K562 (cell line): ENCODE results near the gene TOP3A. TPM values are rescaled to one million over a fixed set of nuclear protein-coding genes. Genes with fewer than 3 reads are reported as not detected.

ENCODE experiments used
- BCL6 ChIP-seq: fragments of 250-450 bp; sonication (Bioruptor Pico); IDR thresholded peaks from 2 replicates; pipeline ENCODE4 v1.4.0; 2020
- CBFA2T3 ChIP-seq: fragments of 450-650 bp; IDR thresholded peaks from 2 replicates; pipeline ENCODE4 v1.6.1; 2017
- CBX1 ChIP-seq: sonication (generic); IDR thresholded peaks from 2 replicates; pipeline ENCODE4 v1.6.1; 2016; ENCODE audit warnings: antibody characterized with exemption, low read depth, mild to moderate bottlenecking
- CBX3 ChIP-seq, 2 experiments: IDR thresholded peaks; 1 replicate in 1 of 2; 2 replicates in 1 of 2; pipeline ENCODE4 v1.6.1; 2012; ENCODE audit warnings: inconsistent platforms in 2 of 2, low read length in 2 of 2, borderline replicate concordance in 1 of 2, control low read depth in 1 of 2
- DNMT1 ChIP-seq: fragments of 450-650 bp; IDR thresholded peaks from 2 replicates; pipeline ENCODE4 v1.6.1; 2016; ENCODE audit warnings: antibody characterized with exemption, mild to moderate bottlenecking
- EZH2 ChIP-seq: IDR thresholded peaks from 2 replicates; pipeline ENCODE4 v1.6.1; 2012; ENCODE audit warnings: low read depth, mild to moderate bottlenecking, inconsistent platforms, low read length, borderline replicate concordance
- GATA2 ChIP-seq: sonication (generic); formaldehyde crosslinking; IDR thresholded peaks from 2 replicates; pipeline ENCODE4 v1.4.0; 2020; ENCODE audit warnings: mild to moderate bottlenecking, missing genetic modification reagents
- MAZ ChIP-seq, 2 experiments: fragments of 450-650 bp in 1 of 2; sonication (generic) in 1 of 2; formaldehyde crosslinking; IDR thresholded peaks in 1 of 2; conservative IDR thresholded peaks in 1 of 2; 2 replicates each; pipeline versions ENCODE4 v1.4.0 to v1.5.0; 2020; ENCODE audit warnings: mild to moderate bottlenecking in 1 of 2, missing genetic modification reagents in 1 of 2
- MTF1 ChIP-seq: fragments of 250-450 bp; sonication (Bioruptor Pico); IDR thresholded peaks from 2 replicates; pipeline ENCODE4 v1.9.0; 2021; ENCODE audit warnings: moderate library complexity, mild to moderate bottlenecking, inconsistent platforms, borderline replicate concordance
- NUFIP1 ChIP-seq: fragments of 450-650 bp; IDR thresholded peaks from 2 replicates; pipeline ENCODE4 v1.6.1; 2018; ENCODE audit not compliant: partially characterized antibody
- SAFB ChIP-seq: fragments of 200-400 bp; formaldehyde crosslinking; IDR thresholded peaks from 2 replicates; pipeline ENCODE4 v1.6.1; 2017; ENCODE audit warnings: low read depth, low read length, borderline replicate concordance
- SETDB1 ChIP-seq: IDR thresholded peaks from one replicate; pipeline ENCODE4 v1.6.1; 2012; ENCODE audit warnings: low read length, control low read depth, inconsistent platforms
- TEAD4 ChIP-seq, 2 experiments: sonication (generic) in 1 of 2; formaldehyde crosslinking in 1 of 2; IDR thresholded peaks; 2 replicates each; pipeline versions ENCODE4 v1.6.1 to v1.8.0; 2012 to 2022; ENCODE audit warnings: borderline replicate concordance in 1 of 2, inconsistent platforms in 1 of 2, low read length in 1 of 2, mild to moderate bottlenecking in 1 of 2, missing genetic modification reagents in 1 of 2
- ZBTB40 ChIP-seq, 2 experiments: fragments of 450-650 bp in 1 of 2; sonication (generic) in 1 of 2; formaldehyde crosslinking in 1 of 2; IDR thresholded peaks; 2 replicates each; pipeline versions ENCODE4 v1.7.1 to v1.9.0; 2016 to 2022; ENCODE audit warnings: inconsistent platforms in 1 of 2, mild to moderate bottlenecking in 1 of 2, missing genetic modification reagents in 1 of 2
- ZNF274 ChIP-seq: IDR thresholded peaks from 2 replicates; pipeline ENCODE4 v1.6.1; 2011; ENCODE audit warnings: low read depth, mild to moderate bottlenecking, low read length, moderate library complexity, borderline replicate concordance
- polyA plus RNA-seq, 8 experiments: library from polyadenylated mRNA; depleted of rRNA in 4 of 8; stranded (reverse) in 5 of 8; unstranded in 3 of 8; fragments of >200 nt; fragmentation: Nextera tagmentation in 2 of 8; fragmentation: Illumina TruSeq in 1 of 8; extraction: Ambion mirVana in 2 of 8; extraction: Trizol in 1 of 8; gene quantifications; 2 replicates each; pipeline versions ENCODE4 v1.2.1 to v1.2.3, GENCODE V29; 2011 to 2014; ENCODE audit warnings: inconsistent platforms in 1 of 8, missing spikeins in 1 of 8
- total RNA-seq, 7 experiments: library from RNA; depleted of rRNA in 6 of 7; stranded (reverse); fragments of >200 nt in 6 of 7; fragmentation: Illumina TruSeq in 2 of 7; extraction: Trizol in 2 of 7; gene quantifications; 2 replicates each; pipeline versions ENCODE4 v1.2.1 to v1.2.3, GENCODE V29; 2011 to 2021; ENCODE audit warnings: low replicate concordance in 1 of 7
- TF ChIP-seq, protein P1 (sequence below): fragments of 150-350 bp; conservative IDR thresholded peaks from 2 replicates; pipeline ENCODE4 v1.6.1; 2014; ENCODE audit warnings: low read length

The TOP3A gene
- total and polyA plus RNA-seq, 9 of the 15 experiments (the other 6 are each of a cell fraction or from before 2014, with no cell fraction given), result 5.2 to 49.7 (median 24.7) TPM

DNA sequence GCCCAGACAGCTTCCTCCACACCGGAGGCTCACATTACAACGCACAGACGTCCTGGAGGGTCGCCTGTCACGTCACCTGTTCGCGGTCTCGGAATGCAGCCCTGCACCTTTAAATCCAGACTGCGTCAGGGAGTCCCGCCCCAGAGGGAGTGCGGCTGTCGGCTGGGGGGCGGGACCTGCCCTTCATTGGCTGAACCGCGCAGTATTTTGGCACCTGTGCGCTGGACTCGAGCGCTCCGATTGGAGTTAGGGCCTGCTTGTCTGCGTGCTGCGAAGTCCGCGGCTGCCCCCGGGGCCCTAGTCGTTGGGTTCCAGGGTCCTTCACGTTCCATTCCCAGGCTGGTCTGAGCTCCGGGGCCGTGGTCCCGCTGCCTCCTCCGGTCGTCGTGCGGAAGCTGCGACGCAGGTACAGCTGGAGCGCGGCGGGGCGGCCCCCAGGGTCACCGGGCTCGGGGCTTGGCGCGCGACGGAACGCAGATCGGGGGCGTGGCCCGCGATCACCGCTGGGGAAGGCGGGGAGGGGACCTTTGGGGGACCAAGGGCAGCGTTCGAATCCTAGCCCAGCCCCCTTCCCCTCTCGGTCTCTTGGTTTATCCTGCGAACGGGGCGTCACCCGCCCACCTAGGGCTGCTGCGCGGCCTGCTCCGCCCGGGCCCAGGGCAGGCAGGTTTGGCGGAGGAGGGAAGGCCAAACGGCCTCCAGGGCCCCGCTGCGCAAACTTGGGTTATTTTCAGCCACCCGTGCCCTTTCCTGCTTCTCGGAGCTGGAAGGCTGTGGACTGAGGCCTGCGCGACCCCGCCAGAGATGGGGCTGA is 54.3 kb downstream of the TOP3A start, which contains the start of gene MIEF2 (continued):
- TF ChIP-seq EZH2 (no peak), CBFA2T3 (no peak), SETDB1 (no peak), MAZ (CRISPR knock-in tag; conservative IDR thresholded peaks at IDR 0.05 in 1 of 2, IDR thresholded peaks at IDR 0.05 in 1 of 2) (peak; percentile 61; a peak in 3 of 4 replicates), ZNF274 (no peak), ZBTB40 (IDR thresholded peaks at IDR 0.05) (no peak), ZBTB40 (CRISPR knock-in tag; IDR thresholded peaks at IDR 0.05) (no peak), BCL6 (no peak), CBX1 (no peak), TEAD4 (IDR thresholded peaks at IDR 0.05; ENCODE audit: low read length) (peak; percentile 41), TEAD4 (CRISPR knock-in tag; IDR thresholded peaks at IDR 0.05; ENCODE audit: borderline replicate concordance) (no peak), CBX3 (IDR thresholded peaks at IDR 0.05; ENCODE audit: borderline replicate concordance in 1 of 2, low read length in 2 of 2) (no peak), SAFB (no peak), DNMT1 (no peak), MTF1 (CRISPR knock-in tag) (no peak), NUFIP1 (no peak), GATA2 (no peak)
- TF ChIP-seq, protein P1, sequence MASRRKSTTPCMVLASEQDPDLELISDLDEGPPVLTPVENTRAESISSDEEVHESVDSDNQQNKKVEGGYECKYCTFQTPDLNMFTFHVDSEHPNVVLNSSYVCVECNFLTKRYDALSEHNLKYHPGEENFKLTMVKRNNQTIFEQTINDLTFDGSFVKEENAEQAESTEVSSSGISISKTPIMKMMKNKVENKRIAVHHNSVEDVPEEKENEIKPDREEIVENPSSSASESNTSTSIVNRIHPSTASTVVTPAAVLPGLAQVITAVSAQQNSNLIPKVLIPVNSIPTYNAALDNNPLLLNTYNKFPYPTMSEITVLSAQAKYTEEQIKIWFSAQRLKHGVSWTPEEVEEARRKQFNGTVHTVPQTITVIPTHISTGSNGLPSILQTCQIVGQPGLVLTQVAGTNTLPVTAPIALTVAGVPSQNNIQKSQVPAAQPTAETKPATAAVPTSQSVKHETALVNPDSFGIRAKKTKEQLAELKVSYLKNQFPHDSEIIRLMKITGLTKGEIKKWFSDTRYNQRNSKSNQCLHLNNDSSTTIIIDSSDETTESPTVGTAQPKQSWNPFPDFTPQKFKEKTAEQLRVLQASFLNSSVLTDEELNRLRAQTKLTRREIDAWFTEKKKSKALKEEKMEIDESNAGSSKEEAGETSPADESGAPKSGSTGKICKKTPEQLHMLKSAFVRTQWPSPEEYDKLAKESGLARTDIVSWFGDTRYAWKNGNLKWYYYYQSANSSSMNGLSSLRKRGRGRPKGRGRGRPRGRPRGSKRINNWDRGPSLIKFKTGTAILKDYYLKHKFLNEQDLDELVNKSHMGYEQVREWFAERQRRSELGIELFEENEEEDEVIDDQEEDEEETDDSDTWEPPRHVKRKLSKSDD, result no peak
